HCT116 (cell line): Measurements from ENCODE around the gene DHRS2. TPM values are rescaled to one million over a fixed set of nuclear protein-coding genes. Genes with fewer than 3 reads are reported as not detected.

Source experiments
- ATAC-seq: fragments of 200-7000 bp; cut with Tn5 transposase; 2 replicates; pipeline ENCODE4 v1.9.1; 2020; ENCODE audit warnings: mild to moderate bottlenecking, moderate library complexity
- BruUV-seq: library from RNA; stranded (reverse); fragments of 400-500 nt; replicated peaks from 2 replicates; lab custom pipeline; 2021; lab: Mats Ljungman, UMichigan
- CTCF ChIA-PET: fragments of 300-600 bp; sonication (Branson Sonifier 250); formaldehyde crosslinking; loops from one replicate; lab custom pipeline; 2021; ENCODE audit warnings: antibody characterized with exemption; lab: Charles Lee
- POLR2A ChIA-PET: fragments of 300-600, 350-600 bp; sonication (Branson Sonifier 250); formaldehyde crosslinking; loops from one replicate; lab custom pipeline; 2021; ENCODE audit warnings: antibody characterized with exemption; lab: Charles Lee
- RAD21 ChIA-PET, 2 experiments: fragments of 300-600 bp; sonication (Branson Sonifier 250); formaldehyde crosslinking; loops; one replicate each; lab custom pipeline; 2023; ENCODE audit warnings: low total read pairs in 2 of 2; ENCODE audit not compliant: uncharacterized antibody in 2 of 2, unreplicated experiment in 2 of 2, low non-redundant PET in 1 of 2; lab: Charles Lee
- DNase-seq: peaks from one replicate; pipeline ENCODE4 v3.0.0-alpha.2; 2010; ENCODE audit warnings: low read depth, low spot score
- H2AFZ ChIP-seq: fragments of 200-600 bp; shearing (Covaris generic), sonication (generic); 2 replicates; pipeline ENCODE4 v1.6.1; 2017; ENCODE audit warnings: low read depth, mixed run types, mixed read lengths, antibody characterized with exemption, low read length; ENCODE audit not compliant: poor library complexity, severe bottlenecking
- H3K27ac ChIP-seq: 2 replicates; pipeline ENCODE4 v1.5.1; 2012; ENCODE audit warnings: low read depth, low read length
- H3K27me3 ChIP-seq: fragments of 200-600 bp; sonication (generic); 2 replicates; pipeline ENCODE4 v1.6.1; 2016; ENCODE audit warnings: mixed run types, low read length, mixed read lengths; ENCODE audit not compliant: insufficient read depth
- H3K36me3 ChIP-seq, 2 experiments: fragments of 200-500 bp in 1 of 2; fragments of 200-600 bp in 1 of 2; sonication (Bioruptor generic) in 1 of 2; sonication (generic) in 1 of 2; 2 replicates each; pipeline versions ENCODE4 v1.5.1 to v1.6.1; 2014 to 2016; ENCODE audit warnings: low read length in 2 of 2, inconsistent platforms in 1 of 2, mixed read lengths in 1 of 2, mixed run types in 1 of 2; ENCODE audit not compliant: insufficient read depth in 2 of 2, control insufficient read depth in 1 of 2
- H3K4me1 ChIP-seq, 2 experiments: fragments of 200-600 bp in 1 of 2; sonication (generic) in 1 of 2; 2 replicates each; pipeline versions ENCODE4 v1.5.1 to v1.6.1; 2012 to 2017; ENCODE audit warnings: low read length in 2 of 2, inconsistent platforms in 1 of 2, mild to moderate bottlenecking in 1 of 2, mixed read lengths in 1 of 2, mixed run types in 1 of 2, moderate library complexity in 1 of 2; ENCODE audit not compliant: insufficient read depth in 2 of 2, control insufficient read depth in 1 of 2
- H3K4me2 ChIP-seq: fragments of 200-600 bp; sonication (generic); 2 replicates; pipeline ENCODE4 v1.6.1; 2017; ENCODE audit warnings: mixed run types, low read length, mixed read lengths
- H3K4me3 ChIP-seq, 2 experiments: fragments of 200-600 bp in 1 of 2; sonication (generic) in 1 of 2; replicated peaks in 1 of 2; 2 replicates each; pipeline ENCODE4 v1.5.1; 2011 to 2016; ENCODE audit warnings: low read length in 2 of 2, control low read depth in 1 of 2, low read depth in 1 of 2, mild to moderate bottlenecking in 1 of 2, mixed read lengths in 1 of 2, mixed run types in 1 of 2
- H3K79me2 ChIP-seq: fragments of 200-600 bp; sonication (generic); 2 replicates; pipeline ENCODE4 v1.6.1; 2017; ENCODE audit warnings: mild to moderate bottlenecking, mixed run types, low read length, moderate library complexity, mixed read lengths; ENCODE audit not compliant: insufficient read depth
- H3K9ac ChIP-seq: fragments of 200-600 bp; sonication (generic); 2 replicates; pipeline ENCODE4 v1.6.1; 2016; ENCODE audit warnings: low read length, mixed read lengths
- H3K9me2 ChIP-seq: fragments of 200-600 bp; sonication (generic), shearing (Covaris generic); 2 replicates; pipeline ENCODE4 v1.6.1; 2017; ENCODE audit warnings: mixed run types, mild to moderate bottlenecking, moderate library complexity; ENCODE audit not compliant: insufficient read depth
- H3K9me3 ChIP-seq, 2 experiments: fragments of 200-500 bp in 1 of 2; fragments of 200-600 bp in 1 of 2; sonication (Bioruptor generic) in 1 of 2; sonication (generic) in 1 of 2; 2 replicates each; pipeline ENCODE4 v1.6.1; 2014 to 2017; ENCODE audit warnings: low read length in 2 of 2, mixed read lengths in 2 of 2, inconsistent platforms in 1 of 2, low read depth in 1 of 2, mild to moderate bottlenecking in 1 of 2, mixed run types in 1 of 2, moderate library complexity in 1 of 2; ENCODE audit not compliant: control insufficient read depth in 1 of 2, insufficient read depth in 1 of 2
- H4K20me1 ChIP-seq: fragments of 200-600 bp; sonication (generic), shearing (Covaris generic); 2 replicates; pipeline ENCODE4 v1.6.1; 2017; ENCODE audit warnings: mixed run types, mild to moderate bottlenecking, moderate library complexity; ENCODE audit not compliant: insufficient read depth
- CBX3 ChIP-seq: IDR thresholded peaks from 2 replicates; pipeline ENCODE4 v1.6.1; 2012; ENCODE audit warnings: low read depth
- CEBPB ChIP-seq: IDR thresholded peaks from 2 replicates; pipeline ENCODE4 v1.6.1; 2012; ENCODE audit warnings: low read depth
- ELF1 ChIP-seq: IDR thresholded peaks from 2 replicates; pipeline ENCODE4 v1.6.1; 2012; ENCODE audit warnings: low read depth, borderline replicate concordance
- EZH2 ChIP-seq: fragments of 200-600 bp; sonication (generic); IDR thresholded peaks from 2 replicates; pipeline ENCODE4 v1.6.1; 2017; ENCODE audit warnings: antibody characterized with exemption, mixed run types
- EZH2phosphoT487 ChIP-seq: fragments of 200-600 bp; IDR thresholded peaks from 2 replicates; pipeline ENCODE4 v1.6.1; 2018; ENCODE audit warnings: antibody characterized with exemption, borderline replicate concordance
- JUND ChIP-seq: IDR thresholded peaks from 2 replicates; pipeline ENCODE4 v1.6.1; 2012
- POLR2A ChIP-seq: IDR thresholded peaks from 2 replicates; pipeline ENCODE4 v1.7.0; 2011; ENCODE audit warnings: borderline replicate concordance; ENCODE audit not compliant: insufficient read depth, insufficient read length; ENCODE audit errors: extremely low read depth
- POLR2AphosphoS5 ChIP-seq: IDR thresholded peaks from 2 replicates; pipeline ENCODE4 v1.6.1; 2011; ENCODE audit warnings: mild to moderate bottlenecking, low read depth, low read length, moderate library complexity
- RAD21 ChIP-seq: IDR thresholded peaks from 2 replicates; pipeline ENCODE4 v1.6.1; 2012; ENCODE audit warnings: low read depth, mild to moderate bottlenecking
- SIN3A ChIP-seq: IDR thresholded peaks from 2 replicates; pipeline ENCODE4 v1.6.1; 2012; ENCODE audit warnings: low read depth
- SP1 ChIP-seq: IDR thresholded peaks from 2 replicates; pipeline ENCODE4 v1.6.1; 2012; ENCODE audit warnings: low read depth
- SRF ChIP-seq: IDR thresholded peaks from 2 replicates; pipeline ENCODE4 v1.6.1; 2012; ENCODE audit warnings: low read depth
- TCF7L2 ChIP-seq: IDR thresholded peaks from 2 replicates; pipeline ENCODE4 v1.7.0; 2011; ENCODE audit warnings: borderline replicate concordance, inconsistent platforms; ENCODE audit not compliant: insufficient read depth, insufficient read length; ENCODE audit errors: extremely low read depth
- ZFX ChIP-seq: fragments of 450-650 bp; IDR thresholded peaks from 2 replicates; pipeline ENCODE4 v1.6.1; 2017
- ZNF274 ChIP-seq: fragments of 200-500 bp; sonication (Bioruptor generic); IDR thresholded peaks from 2 replicates; pipeline ENCODE4 v1.6.1; 2014; ENCODE audit warnings: mild to moderate bottlenecking, low read depth, low read length, inconsistent platforms
- intact Hi-C: fragments of 100-400 bp; cut with micrococcal nuclease; formaldehyde crosslinking; loops from 2 replicates; pipeline ENCODE4 v1.10.0; 2022
- total RNA-seq: library from RNA; stranded (reverse); gene quantifications from one replicate; pipeline ENCODE4 v1.2.1, GENCODE V29; 2021; ENCODE audit not compliant: unreplicated experiment
- TF ChIP-seq, protein P1 (sequence below), 3 experiments: fragments of 200-600 bp in 1 of 3; sonication (generic) in 1 of 3; IDR thresholded peaks in 2 of 3; conservative IDR thresholded peaks in 1 of 3; 2 replicates each; pipeline ENCODE4 v1.5.1; 2012 to 2017; ENCODE audit warnings: low read depth in 2 of 3, low read length in 2 of 3, antibody characterized with exemption in 1 of 3, borderline replicate concordance in 1 of 3, control low read depth in 1 of 3, mild to moderate bottlenecking in 1 of 3, mixed read lengths in 1 of 3, mixed run types in 1 of 3, moderate library complexity in 1 of 3; ENCODE audit not compliant: insufficient read depth in 1 of 3
- TF ChIP-seq, protein P2 (sequence below): IDR thresholded peaks from 2 replicates; pipeline ENCODE4 v1.6.1; 2012; ENCODE audit warnings: low read depth
- TF ChIP-seq, protein P3 (sequence below): IDR thresholded peaks from 2 replicates; pipeline ENCODE4 v1.6.1; 2012
- TF ChIP-seq, protein P4 (sequence below): IDR thresholded peaks from 2 replicates; pipeline ENCODE4 v1.6.1; 2012
- TF ChIP-seq, protein P5 (sequence below): IDR thresholded peaks from 2 replicates; pipeline ENCODE4 v1.6.1; 2011; ENCODE audit warnings: mild to moderate bottlenecking, low read length, moderate library complexity; ENCODE audit not compliant: insufficient replicate concordance; ENCODE audit errors: extremely low read depth

DHRS2 gene
- total RNA-seq, 1 experiment from 2014 or later: 10.0 TPM

DNA sequence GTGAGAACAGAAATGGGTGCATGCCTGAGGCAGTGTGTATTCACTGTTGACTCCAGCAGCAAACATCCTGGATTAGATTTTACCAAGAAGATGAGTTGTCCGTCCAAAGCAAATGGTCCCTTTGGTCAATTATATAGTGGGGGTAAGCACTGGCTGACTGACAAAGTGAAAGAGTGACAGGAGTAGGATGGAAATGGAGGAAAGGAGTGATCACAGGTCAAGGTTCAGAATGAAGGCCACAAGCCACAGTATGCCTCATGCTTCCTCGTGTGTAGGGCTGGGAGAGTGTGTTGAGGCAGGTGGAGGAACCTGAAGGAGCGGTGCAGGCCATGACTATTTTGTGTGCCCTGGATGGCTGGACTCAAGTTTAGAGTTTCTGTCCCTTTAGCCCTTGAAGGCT, 14.3 kb downstream of the DHRS2 start:
- TF ChIP-seq, protein P1, sequence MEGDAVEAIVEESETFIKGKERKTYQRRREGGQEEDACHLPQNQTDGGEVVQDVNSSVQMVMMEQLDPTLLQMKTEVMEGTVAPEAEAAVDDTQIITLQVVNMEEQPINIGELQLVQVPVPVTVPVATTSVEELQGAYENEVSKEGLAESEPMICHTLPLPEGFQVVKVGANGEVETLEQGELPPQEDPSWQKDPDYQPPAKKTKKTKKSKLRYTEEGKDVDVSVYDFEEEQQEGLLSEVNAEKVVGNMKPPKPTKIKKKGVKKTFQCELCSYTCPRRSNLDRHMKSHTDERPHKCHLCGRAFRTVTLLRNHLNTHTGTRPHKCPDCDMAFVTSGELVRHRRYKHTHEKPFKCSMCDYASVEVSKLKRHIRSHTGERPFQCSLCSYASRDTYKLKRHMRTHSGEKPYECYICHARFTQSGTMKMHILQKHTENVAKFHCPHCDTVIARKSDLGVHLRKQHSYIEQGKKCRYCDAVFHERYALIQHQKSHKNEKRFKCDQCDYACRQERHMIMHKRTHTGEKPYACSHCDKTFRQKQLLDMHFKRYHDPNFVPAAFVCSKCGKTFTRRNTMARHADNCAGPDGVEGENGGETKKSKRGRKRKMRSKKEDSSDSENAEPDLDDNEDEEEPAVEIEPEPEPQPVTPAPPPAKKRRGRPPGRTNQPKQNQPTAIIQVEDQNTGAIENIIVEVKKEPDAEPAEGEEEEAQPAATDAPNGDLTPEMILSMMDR (IDR thresholded peaks at IDR 0.05 in 2 of 3, conservative IDR thresholded peaks at IDR 0.05 in 1 of 3; ENCODE audit: borderline replicate concordance in 1 of 3, insufficient read depth in 1 of 3, low read depth in 2 of 3, low read length in 2 of 3): no peak
- TF ChIP-seq EZH2phosphoT487 (no peak), RAD21 (no peak), CEBPB (no peak), SP1 (no peak), ZNF274 (no peak), CBX3 (no peak), TCF7L2 (no peak), SRF (no peak), POLR2A (no peak), SIN3A (no peak), ZFX (no peak), ELF1 (no peak), JUND (no peak), POLR2AphosphoS5 (no peak), EZH2 (no peak)
- TF ChIP-seq, protein P2, sequence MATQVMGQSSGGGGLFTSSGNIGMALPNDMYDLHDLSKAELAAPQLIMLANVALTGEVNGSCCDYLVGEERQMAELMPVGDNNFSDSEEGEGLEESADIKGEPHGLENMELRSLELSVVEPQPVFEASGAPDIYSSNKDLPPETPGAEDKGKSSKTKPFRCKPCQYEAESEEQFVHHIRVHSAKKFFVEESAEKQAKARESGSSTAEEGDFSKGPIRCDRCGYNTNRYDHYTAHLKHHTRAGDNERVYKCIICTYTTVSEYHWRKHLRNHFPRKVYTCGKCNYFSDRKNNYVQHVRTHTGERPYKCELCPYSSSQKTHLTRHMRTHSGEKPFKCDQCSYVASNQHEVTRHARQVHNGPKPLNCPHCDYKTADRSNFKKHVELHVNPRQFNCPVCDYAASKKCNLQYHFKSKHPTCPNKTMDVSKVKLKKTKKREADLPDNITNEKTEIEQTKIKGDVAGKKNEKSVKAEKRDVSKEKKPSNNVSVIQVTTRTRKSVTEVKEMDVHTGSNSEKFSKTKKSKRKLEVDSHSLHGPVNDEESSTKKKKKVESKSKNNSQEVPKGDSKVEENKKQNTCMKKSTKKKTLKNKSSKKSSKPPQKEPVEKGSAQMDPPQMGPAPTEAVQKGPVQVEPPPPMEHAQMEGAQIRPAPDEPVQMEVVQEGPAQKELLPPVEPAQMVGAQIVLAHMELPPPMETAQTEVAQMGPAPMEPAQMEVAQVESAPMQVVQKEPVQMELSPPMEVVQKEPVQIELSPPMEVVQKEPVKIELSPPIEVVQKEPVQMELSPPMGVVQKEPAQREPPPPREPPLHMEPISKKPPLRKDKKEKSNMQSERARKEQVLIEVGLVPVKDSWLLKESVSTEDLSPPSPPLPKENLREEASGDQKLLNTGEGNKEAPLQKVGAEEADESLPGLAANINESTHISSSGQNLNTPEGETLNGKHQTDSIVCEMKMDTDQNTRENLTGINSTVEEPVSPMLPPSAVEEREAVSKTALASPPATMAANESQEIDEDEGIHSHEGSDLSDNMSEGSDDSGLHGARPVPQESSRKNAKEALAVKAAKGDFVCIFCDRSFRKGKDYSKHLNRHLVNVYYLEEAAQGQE: no peak
- TF ChIP-seq, protein P3, sequence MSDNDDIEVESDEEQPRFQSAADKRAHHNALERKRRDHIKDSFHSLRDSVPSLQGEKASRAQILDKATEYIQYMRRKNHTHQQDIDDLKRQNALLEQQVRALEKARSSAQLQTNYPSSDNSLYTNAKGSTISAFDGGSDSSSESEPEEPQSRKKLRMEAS: no peak
- TF ChIP-seq, protein P4, sequence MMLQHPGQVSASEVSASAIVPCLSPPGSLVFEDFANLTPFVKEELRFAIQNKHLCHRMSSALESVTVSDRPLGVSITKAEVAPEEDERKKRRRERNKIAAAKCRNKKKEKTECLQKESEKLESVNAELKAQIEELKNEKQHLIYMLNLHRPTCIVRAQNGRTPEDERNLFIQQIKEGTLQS: no peak
- TF ChIP-seq, protein P5, sequence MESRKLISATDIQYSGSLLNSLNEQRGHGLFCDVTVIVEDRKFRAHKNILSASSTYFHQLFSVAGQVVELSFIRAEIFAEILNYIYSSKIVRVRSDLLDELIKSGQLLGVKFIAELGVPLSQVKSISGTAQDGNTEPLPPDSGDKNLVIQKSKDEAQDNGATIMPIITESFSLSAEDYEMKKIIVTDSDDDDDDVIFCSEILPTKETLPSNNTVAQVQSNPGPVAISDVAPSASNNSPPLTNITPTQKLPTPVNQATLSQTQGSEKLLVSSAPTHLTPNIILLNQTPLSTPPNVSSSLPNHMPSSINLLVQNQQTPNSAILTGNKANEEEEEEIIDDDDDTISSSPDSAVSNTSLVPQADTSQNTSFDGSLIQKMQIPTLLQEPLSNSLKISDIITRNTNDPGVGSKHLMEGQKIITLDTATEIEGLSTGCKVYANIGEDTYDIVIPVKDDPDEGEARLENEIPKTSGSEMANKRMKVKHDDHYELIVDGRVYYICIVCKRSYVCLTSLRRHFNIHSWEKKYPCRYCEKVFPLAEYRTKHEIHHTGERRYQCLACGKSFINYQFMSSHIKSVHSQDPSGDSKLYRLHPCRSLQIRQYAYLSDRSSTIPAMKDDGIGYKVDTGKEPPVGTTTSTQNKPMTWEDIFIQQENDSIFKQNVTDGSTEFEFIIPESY: no peak
- Histone ChIP-seq H3K79me2 (no peaks in the 10 kb centered on the region), H3K4me1 (peaks cover 4 to 14% of the 10 kb centered on the region in 2 experiments; a peak in 2 of 4 replicates), H3K27ac (no peak overlapping the region), H3K9me2 (no peaks in the 10 kb centered on the region), H3K27me3 (no peaks in the 10 kb centered on the region), H3K4me3 (no peak overlapping the region), H3K4me2 (no peak overlapping the region), H3K9me3 (no peaks in the 10 kb centered on the region), H3K36me3 (no peaks in the 10 kb centered on the region), H4K20me1 (no peaks in the 10 kb centered on the region), H2AFZ (no peak overlapping the region), H3K9ac (no peak overlapping the region)
- ChIA-PET CTCF (no interaction called here), POLR2A (no interaction called here), RAD21 (no interaction called here)
- intact Hi-C loops: no loop called here
- DNase-seq (no peak), ATAC-seq (no peak)
- no TSS peak for BruUV-seq
